H9 (cell line): ENCODE measurements around the gene MYRF. TPM values are rescaled to one million over a fixed set of nuclear protein-coding genes. Genes with fewer than 3 reads are reported as not detected.

ENCODE experiments used
- DNase-seq: peaks from one replicate; pipeline ENCODE4 v3.0.0-alpha.2; 2017
- H2AFZ ChIP-seq: one replicate; pipeline ENCODE4 v1.6.1; 2013; ENCODE audit warnings: mild to moderate bottlenecking, low read length, control low read depth, moderate library complexity
- H2AK5ac ChIP-seq: 2 replicates; pipeline ENCODE4 v1.6.1; 2013; ENCODE audit warnings: low read length, control low read depth, mixed read lengths; ENCODE audit not compliant: insufficient read length
- H2BK120ac ChIP-seq: one replicate; pipeline ENCODE4 v1.6.1; 2013; ENCODE audit warnings: low read depth, mild to moderate bottlenecking, low read length, control low read depth, inconsistent platforms; ENCODE audit not compliant: poor library complexity, severe bottlenecking
- H2BK12ac ChIP-seq: 2 replicates; pipeline ENCODE4 v1.6.1; 2013; ENCODE audit warnings: low read length, control low read depth, mixed read lengths, low read depth; ENCODE audit not compliant: insufficient read length
- H2BK15ac ChIP-seq: 2 replicates; pipeline ENCODE4 v1.6.1; 2013; ENCODE audit warnings: low read depth, low read length, control low read depth
- H2BK20ac ChIP-seq: one replicate; pipeline ENCODE4 v1.6.1; 2013; ENCODE audit warnings: low read depth, mild to moderate bottlenecking, low read length, control low read depth, inconsistent platforms; ENCODE audit not compliant: poor library complexity, severe bottlenecking
- H2BK5ac ChIP-seq: 2 replicates; pipeline ENCODE4 v1.6.1; 2013; ENCODE audit warnings: low read length, control low read depth, mixed read lengths; ENCODE audit not compliant: insufficient read length
- H3K14ac ChIP-seq: 2 replicates; pipeline ENCODE4 v1.6.1; 2013; ENCODE audit warnings: low read length, control low read depth; ENCODE audit not compliant: insufficient read depth
- H3K18ac ChIP-seq: 2 replicates; pipeline ENCODE4 v1.6.1; 2013; ENCODE audit warnings: low read depth, mild to moderate bottlenecking, mixed read lengths, low read length, control low read depth; ENCODE audit not compliant: insufficient read length
- H3K23ac ChIP-seq: 2 replicates; pipeline ENCODE4 v1.6.1; 2013; ENCODE audit warnings: low read length, control low read depth, mixed read lengths, low read depth; ENCODE audit not compliant: insufficient read length
- H3K23me2 ChIP-seq: 2 replicates; pipeline ENCODE4 v1.6.1; 2013; ENCODE audit warnings: low read depth, mild to moderate bottlenecking, mixed read lengths, low read length, control low read depth; ENCODE audit not compliant: insufficient read length, poor library complexity, severe bottlenecking
- H3K27ac ChIP-seq: 2 replicates; pipeline ENCODE4 v1.5.1; 2013; ENCODE audit warnings: low read length, control low read depth, mixed read lengths, low read depth; ENCODE audit not compliant: insufficient read length
- H3K27me3 ChIP-seq: 2 replicates; pipeline ENCODE4 v1.6.1; 2013; ENCODE audit warnings: low read length, control low read depth, inconsistent platforms; ENCODE audit not compliant: insufficient read depth
- H3K4ac ChIP-seq: 2 replicates; pipeline ENCODE4 v1.6.1; 2013; ENCODE audit warnings: low read depth, mild to moderate bottlenecking, control low read depth, inconsistent platforms, low read length, moderate library complexity
- H3K4me1 ChIP-seq: 2 replicates; pipeline ENCODE4 v1.6.1; 2013; ENCODE audit warnings: low read length, control low read depth, inconsistent platforms; ENCODE audit not compliant: insufficient read depth
- H3K4me2 ChIP-seq: 2 replicates; pipeline ENCODE4 v1.6.1; 2013; ENCODE audit warnings: low read length, control low read depth, mixed read lengths; ENCODE audit not compliant: insufficient read length, insufficient read depth
- H3K56ac ChIP-seq: 2 replicates; pipeline ENCODE4 v1.6.1; 2013; ENCODE audit warnings: low read depth, mild to moderate bottlenecking, mixed read lengths, low read length, control low read depth; ENCODE audit not compliant: insufficient read length
- H3K79me1 ChIP-seq: 2 replicates; pipeline ENCODE4 v1.6.1; 2013; ENCODE audit warnings: low read depth, mild to moderate bottlenecking, moderate library complexity, low read length, control low read depth, inconsistent platforms; ENCODE audit not compliant: insufficient read depth, poor library complexity, severe bottlenecking
- H3K79me2 ChIP-seq: 2 replicates; pipeline ENCODE4 v1.6.1; 2013; ENCODE audit warnings: low read length, control low read depth, inconsistent platforms; ENCODE audit not compliant: insufficient read depth
- H3K9ac ChIP-seq: 2 replicates; pipeline ENCODE4 v1.6.1; 2013; ENCODE audit warnings: low read length, control low read depth, mixed read lengths; ENCODE audit not compliant: insufficient read length; ENCODE audit errors: extremely low read depth
- H3K9me3 ChIP-seq: one replicate; pipeline ENCODE4 v1.6.1; 2013; ENCODE audit warnings: low read depth, low read length, inconsistent platforms; ENCODE audit not compliant: control insufficient read depth
- H3T11ph ChIP-seq: one replicate; pipeline ENCODE4 v1.6.1; 2013; ENCODE audit warnings: mild to moderate bottlenecking, low read length, control low read depth, inconsistent platforms
- H4K20me1 ChIP-seq: one replicate; pipeline ENCODE4 v1.6.1; 2013; ENCODE audit not compliant: control insufficient read depth, insufficient read length, insufficient read depth
- H4K5ac ChIP-seq: 2 replicates; pipeline ENCODE4 v1.6.1; 2013; ENCODE audit warnings: low read depth, mild to moderate bottlenecking, mixed read lengths, low read length, control low read depth; ENCODE audit not compliant: insufficient read length
- H4K8ac ChIP-seq: replicated peaks from 2 replicates; pipeline ENCODE4 v1.6.1; 2013; ENCODE audit warnings: low read length, control low read depth, mixed read lengths, low read depth; ENCODE audit not compliant: insufficient read length
- H4K91ac ChIP-seq: 2 replicates; pipeline ENCODE4 v1.6.1; 2013; ENCODE audit warnings: low read depth, mild to moderate bottlenecking, moderate library complexity, mixed read lengths, low read length, control low read depth; ENCODE audit not compliant: insufficient read length
- H3K27ac Mint-ChIP-seq, 3 experiments: 2 replicates in 2 of 3; 3 replicates in 1 of 3; pipeline ENCODE4 v1.8.0; 2020 to 2021; ENCODE audit warnings: mixed read lengths in 3 of 3, mild to moderate bottlenecking in 1 of 3, moderate library complexity in 1 of 3
- H3K27me3 Mint-ChIP-seq: 2 replicates; pipeline ENCODE4 v1.8.0; 2021; ENCODE audit warnings: low read depth, mild to moderate bottlenecking, moderate library complexity, mixed read lengths
- H3K36me3 Mint-ChIP-seq, 3 experiments: 2 replicates in 2 of 3; 3 replicates in 1 of 3; pipeline ENCODE4 v1.8.0; 2020 to 2021; ENCODE audit warnings: low read depth in 3 of 3, mixed read lengths in 3 of 3; ENCODE audit not compliant: insufficient read depth in 1 of 3
- H3K4me1 Mint-ChIP-seq, 2 experiments: 2 replicates each; pipeline ENCODE4 v1.8.0; 2020; ENCODE audit warnings: mixed read lengths in 2 of 2
- H3K4me3 Mint-ChIP-seq, 2 experiments: 2 replicates in 1 of 2; 3 replicates in 1 of 2; pipeline ENCODE4 v1.8.0; 2020 to 2021; ENCODE audit warnings: mild to moderate bottlenecking in 2 of 2, mixed read lengths in 2 of 2, moderate library complexity in 1 of 2
- H3K9me3 Mint-ChIP-seq, 2 experiments: 2 replicates in 1 of 2; 3 replicates in 1 of 2; pipeline ENCODE4 v1.8.0; 2020; ENCODE audit warnings: mild to moderate bottlenecking in 2 of 2, mixed read lengths in 2 of 2, moderate library complexity in 1 of 2
- WGBS: extraction: QIAGEN DNeasy Blood & Tissue Kit; methylation state at CpG from one replicate; pipeline ENCODE4 v1.1.7; 2013; ENCODE audit warnings: missing lambda C conversion rate, low lambda C conversion rate, mixed read lengths; ENCODE audit not compliant: insufficient read length; ENCODE audit errors: extremely low coverage; 5-methylcytosine and 5-hydroxymethylcytosine counted together
- total RNA-seq: library from RNA; stranded (reverse); gene quantifications from 2 replicates; pipeline ENCODE4 v1.2.1, GENCODE V29; 2021
- TF ChIP-seq, protein P1 (sequence below): fragments of 200-600 bp; sonication (generic); conservative IDR thresholded peaks from 3 replicates; pipeline ENCODE4 v1.8.0; 2021; ENCODE audit warnings: antibody characterized with exemption, mild to moderate bottlenecking

The MYRF gene
- total RNA-seq, 1 experiment from 2014 or later, result 13.9 TPM

DNA sequence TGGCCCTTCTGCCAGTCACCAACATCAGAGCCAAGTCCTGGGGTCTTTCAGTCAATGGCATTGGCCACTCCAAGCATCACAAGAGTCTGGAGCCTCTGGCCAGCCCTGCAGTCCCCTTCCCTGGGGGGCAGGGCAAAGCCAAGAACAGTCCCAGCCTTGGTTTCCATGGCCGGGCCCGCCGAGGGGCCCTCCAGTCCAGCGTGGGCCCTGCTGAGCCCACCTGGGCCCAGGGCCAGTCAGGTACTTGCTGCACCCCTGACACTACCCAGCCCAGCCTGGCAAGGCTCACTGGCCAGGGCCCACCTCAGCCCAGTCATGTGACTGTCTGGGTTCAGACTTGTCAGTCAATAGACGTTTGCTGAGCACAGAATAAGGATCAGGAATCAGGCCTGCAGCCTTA, 29.1 kb downstream of the MYRF start:
- Histone ChIP-seq H3K9ac (no peak overlapping the region), H3K9me3 (no peaks in the 10 kb centered on the region), H4K8ac (no peak overlapping the region), H3K4me2 (no peak overlapping the region), H2BK5ac (no peak overlapping the region), H2AK5ac (no peak overlapping the region), H3K27me3 (no peaks in the 10 kb centered on the region), H3K4me1 (no peaks in the 10 kb centered on the region), H3K4ac (no peak overlapping the region), H2BK120ac (no peak overlapping the region), H2BK15ac (no peak overlapping the region), H3K14ac (no peak overlapping the region; the same call in 1 of the 2 replicates), H3K79me1 (no peaks in the 10 kb centered on the region), H3K23me2 (no peaks in the 10 kb centered on the region), H3T11ph (no peak overlapping the region), H3K23ac (no peak overlapping the region), H4K91ac (no peak overlapping the region), H3K79me2 (no peaks in the 10 kb centered on the region), H2BK20ac (no peak overlapping the region), H3K56ac (no peak overlapping the region), H3K18ac (no peak overlapping the region), H3K27ac (no peak overlapping the region), H4K5ac (no peak overlapping the region), H2BK12ac (no peak overlapping the region), H4K20me1 (no peaks in the 10 kb centered on the region), H2AFZ (no peak overlapping the region)
- WGBS, result no CpG with 5 or more reads among the region's 5 CpGs
- Mint-ChIP-seq H3K9me3 (peaks cover 0 to 2% of the 10 kb centered on the region in 2 experiments; a peak in 2 of 5 replicates), H3K4me1 (peaks cover 16 to 18% of the 10 kb centered on the region in 2 experiments), H3K36me3 (peaks cover 12 to 46% (median 39%) of the 10 kb centered on the region in 3 experiments), H3K27me3 (peaks cover 2% of the 10 kb centered on the region; the same call in 1 of the 2 replicates), H3K27ac (no peak overlapping the region), H3K4me3 (no peak overlapping the region)
- TF ChIP-seq, protein P1, sequence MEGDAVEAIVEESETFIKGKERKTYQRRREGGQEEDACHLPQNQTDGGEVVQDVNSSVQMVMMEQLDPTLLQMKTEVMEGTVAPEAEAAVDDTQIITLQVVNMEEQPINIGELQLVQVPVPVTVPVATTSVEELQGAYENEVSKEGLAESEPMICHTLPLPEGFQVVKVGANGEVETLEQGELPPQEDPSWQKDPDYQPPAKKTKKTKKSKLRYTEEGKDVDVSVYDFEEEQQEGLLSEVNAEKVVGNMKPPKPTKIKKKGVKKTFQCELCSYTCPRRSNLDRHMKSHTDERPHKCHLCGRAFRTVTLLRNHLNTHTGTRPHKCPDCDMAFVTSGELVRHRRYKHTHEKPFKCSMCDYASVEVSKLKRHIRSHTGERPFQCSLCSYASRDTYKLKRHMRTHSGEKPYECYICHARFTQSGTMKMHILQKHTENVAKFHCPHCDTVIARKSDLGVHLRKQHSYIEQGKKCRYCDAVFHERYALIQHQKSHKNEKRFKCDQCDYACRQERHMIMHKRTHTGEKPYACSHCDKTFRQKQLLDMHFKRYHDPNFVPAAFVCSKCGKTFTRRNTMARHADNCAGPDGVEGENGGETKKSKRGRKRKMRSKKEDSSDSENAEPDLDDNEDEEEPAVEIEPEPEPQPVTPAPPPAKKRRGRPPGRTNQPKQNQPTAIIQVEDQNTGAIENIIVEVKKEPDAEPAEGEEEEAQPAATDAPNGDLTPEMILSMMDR, result no peak
- DNase-seq, result no peak
